Naive thymus-derived CD4-positive, alpha-beta T cell (primary cell): Measurements from ENCODE around the gene ANO6. TPM values are rescaled to one million over a fixed set of nuclear protein-coding genes. Genes with fewer than 3 reads are reported as not detected.
A peak's percentile ranks its signal among the peaks of the same experiment; 100 is the strongest.

Experiments
- ATAC-seq: fragments of 150-1000 bp; cut with Tn5 transposase; 2 replicates; pipeline ENCODE4 v1.10.0; 2021; ENCODE audit warnings: mild to moderate bottlenecking, moderate library complexity
- CTCF ChIA-PET: fragments of 350-600 bp; sonication (Branson Sonifier 250); formaldehyde crosslinking; loops from one replicate; lab custom pipeline; 2021; ENCODE audit warnings: antibody characterized with exemption; lab: Charles Lee
- POLR2A ChIA-PET: fragments of 350-600 bp; sonication (Branson Sonifier 250); formaldehyde crosslinking; loops from one replicate; lab custom pipeline; 2021; ENCODE audit warnings: antibody characterized with exemption, inconsistent platforms; lab: Charles Lee
- DNase-seq, 9 donors: peaks; one replicate each; pipeline versions ENCODE4 v3.0.0 to v3.0.0-alpha.2; 2020 to 2022; ENCODE audit warnings: mixed read lengths in 1 of 9
- H3K27ac ChIP-seq: one replicate; pipeline ENCODE4 v1.7.0; 2013; ENCODE audit warnings: mild to moderate bottlenecking, low read depth, low read length, moderate library complexity
- H3K27me3 ChIP-seq, 2 donors: one replicate each; pipeline ENCODE4 v1.7.0; 2013; ENCODE audit warnings: low read length in 2 of 2, mild to moderate bottlenecking in 2 of 2, moderate library complexity in 2 of 2; ENCODE audit not compliant: control insufficient read depth in 2 of 2, insufficient read depth in 2 of 2
- H3K36me3 ChIP-seq, 3 experiments: 1 replicate in 2 of 3; 2 replicates in 1 of 3; pipeline ENCODE4 v1.7.0; 2013; ENCODE audit warnings: low read length in 3 of 3, mild to moderate bottlenecking in 3 of 3, moderate library complexity in 1 of 3; ENCODE audit not compliant: insufficient read depth in 3 of 3, control insufficient read depth in 2 of 3
- H3K4me1 ChIP-seq, 2 donors: one replicate each; pipeline ENCODE4 v1.7.0; 2013; ENCODE audit warnings: low read length in 2 of 2, mild to moderate bottlenecking in 2 of 2, moderate library complexity in 1 of 2; ENCODE audit not compliant: control insufficient read depth in 2 of 2, insufficient read depth in 2 of 2
- H3K4me3 ChIP-seq: 2 replicates; pipeline ENCODE4 v1.7.0; 2013; ENCODE audit warnings: mild to moderate bottlenecking, low read length
- H3K9me3 ChIP-seq, 3 experiments: 1 replicate in 2 of 3; 2 replicates in 1 of 3; pipeline ENCODE4 v1.7.0; 2013; ENCODE audit warnings: low read length in 3 of 3; ENCODE audit not compliant: control insufficient read depth in 2 of 3
- H3K27ac Mint-ChIP-seq, 9 donors: one replicate each; pipeline ENCODE4 v1.8.0; 2020 to 2022; ENCODE audit warnings: mixed read lengths in 9 of 9, mild to moderate bottlenecking in 8 of 9, moderate library complexity in 5 of 9, inconsistent platforms in 2 of 9
- H3K27me3 Mint-ChIP-seq, 5 donors: one replicate each; pipeline ENCODE4 v1.8.0; 2021 to 2022; ENCODE audit warnings: mixed read lengths in 5 of 5, mild to moderate bottlenecking in 1 of 5
- H3K36me3 Mint-ChIP-seq, 5 donors: one replicate each; pipeline ENCODE4 v1.8.0; 2020 to 2022; ENCODE audit warnings: mixed read lengths in 5 of 5, mild to moderate bottlenecking in 3 of 5, inconsistent platforms in 1 of 5
- H3K4me1 Mint-ChIP-seq, 7 donors: one replicate each; pipeline ENCODE4 v1.8.0; 2020 to 2022; ENCODE audit warnings: mixed read lengths in 7 of 7, mild to moderate bottlenecking in 3 of 7, inconsistent platforms in 1 of 7
- H3K4me3 Mint-ChIP-seq, 10 donors: one replicate each; pipeline ENCODE4 v1.8.0; 2020 to 2022; ENCODE audit warnings: mild to moderate bottlenecking in 10 of 10, mixed read lengths in 10 of 10, moderate library complexity in 6 of 10, inconsistent platforms in 2 of 10
- H3K9me3 Mint-ChIP-seq, 11 donors: one replicate each; pipeline ENCODE4 v1.8.0; 2020 to 2022; ENCODE audit warnings: mixed read lengths in 11 of 11, mild to moderate bottlenecking in 4 of 11, inconsistent platforms in 1 of 11, moderate library complexity in 1 of 11
- intact Hi-C, 2 donors: fragments of 100-400 bp; cut with micrococcal nuclease; formaldehyde crosslinking; loops; one replicate each; pipeline ENCODE4 v1.15.1; 2023
- polyA plus RNA-seq, 2 donors: library from polyadenylated mRNA; unstranded; fragments of 300-500 nt; fragmentation: Illumina TruSeq; gene quantifications; one replicate each; pipeline ENCODE4 v1.2.3, GENCODE V29; 2021
- total RNA-seq, 6 experiments: library from RNA in 5 of 6; stranded (reverse) in 5 of 6; gene quantifications; 1 replicate in 5 of 6; 2 replicates in 1 of 6; pipeline ENCODE4 v1.2.3 and lab custom pipeline; 2021 to 2026

Gene ANO6
- total and polyA plus RNA-seq, 7 experiments from 2014 or later = 15.1 to 29.7 (median 23.7) TPM

GRCh38 chr12:45427042-45427441, 211.1 kb downstream of the ANO6 start:
- no peak for DNase-seq
- no peak overlapping the region for H3K4me3 ChIP-seq
- no peak overlapping the region for H3K4me3 Mint-ChIP-seq
- POLR2A ChIA-PET = no interaction called here
- ATAC-seq = no peak
- H3K36me3 ChIP-seq = peaks cover 0 to 36% (median 0%) of the 10 kb centered on the region in 3 experiments
- no peak overlapping the region for H3K27ac ChIP-seq
- H3K27me3 ChIP-seq = no peaks in the 10 kb centered on the region
- H3K4me1 Mint-ChIP-seq = peaks cover 0 to 6% (median 0%) of the 10 kb centered on the region in 7 donors
- no peaks in the 10 kb centered on the region for H3K9me3 ChIP-seq
- H3K27ac Mint-ChIP-seq = peak overlapping the region in 1 of 9 donors; percentile 8
- peaks cover 0 to 10% (median 0%) of the 10 kb centered on the region in 11 donors for H3K9me3 Mint-ChIP-seq
- H3K4me1 ChIP-seq = no peaks in the 10 kb centered on the region
- intact Hi-C loops = no loop called here
- peaks cover 25 to 79% (median 52%) of the 10 kb centered on the region in 5 donors for H3K36me3 Mint-ChIP-seq
- CTCF ChIA-PET = no interaction called here
- H3K27me3 Mint-ChIP-seq = no peaks in the 10 kb centered on the region

- Histone ChIP-seq H3K9me3 (no peaks in the 10 kb centered on the region), H3K27me3 (no peaks in the 10 kb centered on the region), H3K36me3 (peaks cover 0 to 20% (median 0%) of the 10 kb centered on the region in 3 experiments), H3K4me3 (no peak overlapping the region), H3K4me1 (no peaks in the 10 kb centered on the region), H3K27ac (no peak overlapping the region)
- Mint-ChIP-seq H3K9me3 (peaks cover 0 to 10% (median 0%) of the 10 kb centered on the region in 11 donors), H3K36me3 (peaks cover 18 to 62% (median 36%) of the 10 kb centered on the region in 5 donors), H3K4me3 (no peak overlapping the region), H3K27me3 (no peaks in the 10 kb centered on the region), H3K4me1 (peaks cover 0 to 6% (median 0%) of the 10 kb centered on the region in 7 donors), H3K27ac (no peak overlapping the region)
- POLR2A ChIA-PET = no interaction called here
- intact Hi-C loops = no loop called here
- DNase-seq (no peak), ATAC-seq (no peak)
- CTCF ChIA-PET = interaction anchor here (0.6 to 1.8 kb wide), 2 partner anchors 240 to 259 kb away, joined by 3 to 5 read pairs; no protein-coding TSS in a partner anchor
These were observed 213.9 kb downstream of the ANO6 start for GRCh38 chr12:45429831-45430230.

GRCh38 chr12:45431126-45431525, 215.2 kb downstream of the ANO6 start:
- intact Hi-C loops = no loop called here
- no peak overlapping the region for H3K4me3 ChIP-seq
- H3K36me3 ChIP-seq = peaks cover 0 to 10% (median 0%) of the 10 kb centered on the region in 3 experiments
- ATAC-seq (no peak), DNase-seq (no peak)
- Mint-ChIP-seq H3K4me1 (peaks cover 0 to 6% (median 0%) of the 10 kb centered on the region in 7 donors), H3K36me3 (peaks cover 11 to 51% (median 29%) of the 10 kb centered on the region in 5 donors), H3K27me3 (no peaks in the 10 kb centered on the region), H3K9me3 (peaks cover 0 to 10% (median 0%) of the 10 kb centered on the region in 11 donors), H3K27ac (peak overlapping the region in 1 of 9 donors; percentile 0), H3K4me3 (no peak overlapping the region)
- H3K9me3 ChIP-seq = no peaks in the 10 kb centered on the region
- no peak overlapping the region for H3K27ac ChIP-seq
- no peaks in the 10 kb centered on the region for H3K4me1 ChIP-seq
- CTCF ChIA-PET = no interaction called here
- POLR2A ChIA-PET = no interaction called here
- H3K27me3 ChIP-seq = no peaks in the 10 kb centered on the region

- POLR2A ChIA-PET = no interaction called here
- no peak for DNase-seq
These were observed 216.8 kb downstream of the ANO6 start for GRCh38 chr12:45432710-45433109.

GRCh38 chr12:45433441-45433868, 217.6 kb downstream of the ANO6 start:
- peaks cover 0 to 4% (median 0%) of the 10 kb centered on the region in 7 donors for H3K4me1 Mint-ChIP-seq
- no peaks in the 10 kb centered on the region for H3K27me3 ChIP-seq
- ATAC-seq = no peak
- ChIA-PET POLR2A (no interaction called here), CTCF (no interaction called here)
- H3K4me3 ChIP-seq = no peak overlapping the region
- no peaks in the 10 kb centered on the region for H3K9me3 ChIP-seq
- H3K27me3 Mint-ChIP-seq = no peaks in the 10 kb centered on the region
- H3K4me1 ChIP-seq = no peaks in the 10 kb centered on the region
- H3K9me3 Mint-ChIP-seq = no peaks in the 10 kb centered on the region
- no peak overlapping the region for H3K4me3 Mint-ChIP-seq
- intact Hi-C loops = no loop called here
- no peak overlapping the region for H3K27ac ChIP-seq
- DNase-seq = no peak
- H3K27ac Mint-ChIP-seq = no peak overlapping the region
- peaks cover 0 to 31% (median 16%) of the 10 kb centered on the region in 5 donors for H3K36me3 Mint-ChIP-seq
- H3K36me3 ChIP-seq = no peaks in the 10 kb centered on the region

More at GRCh38 chr12:45432710-45433109, 216.8 kb downstream of the ANO6 start:
- CTCF ChIA-PET = no interaction called here
- no peaks in the 10 kb centered on the region for H3K27me3 Mint-ChIP-seq
- intact Hi-C loops = no loop called here
- no peak for ATAC-seq
- no peak overlapping the region for H3K4me3 Mint-ChIP-seq
- Histone ChIP-seq H3K27ac (no peak overlapping the region), H3K27me3 (no peaks in the 10 kb centered on the region), H3K36me3 (no peaks in the 10 kb centered on the region), H3K4me3 (no peak overlapping the region), H3K9me3 (no peaks in the 10 kb centered on the region), H3K4me1 (no peaks in the 10 kb centered on the region)
- H3K9me3 Mint-ChIP-seq = no peaks in the 10 kb centered on the region
- H3K36me3 Mint-ChIP-seq = peaks cover 0 to 37% (median 16%) of the 10 kb centered on the region in 5 donors
- H3K4me1 Mint-ChIP-seq = peaks cover 0 to 4% (median 0%) of the 10 kb centered on the region in 7 donors
- no peak overlapping the region for H3K27ac Mint-ChIP-seq

GRCh38 chr12:45434094-45434493, 218.2 kb downstream of the ANO6 start:
- H3K36me3 ChIP-seq = no peaks in the 10 kb centered on the region
- Mint-ChIP-seq H3K9me3 (no peaks in the 10 kb centered on the region), H3K36me3 (peaks cover 0 to 27% (median 14%) of the 10 kb centered on the region in 5 donors), H3K27ac (no peak overlapping the region), H3K27me3 (no peaks in the 10 kb centered on the region), H3K4me3 (no peak overlapping the region), H3K4me1 (peaks cover 0 to 4% (median 0%) of the 10 kb centered on the region in 7 donors)
- DNase-seq = no peak
- no peak overlapping the region for H3K4me3 ChIP-seq
- H3K9me3 ChIP-seq = no peaks in the 10 kb centered on the region
- CTCF ChIA-PET = no interaction called here
- H3K27me3 ChIP-seq = no peaks in the 10 kb centered on the region
- no peaks in the 10 kb centered on the region for H3K4me1 ChIP-seq
- POLR2A ChIA-PET = no interaction called here
- no peak overlapping the region for H3K27ac ChIP-seq
- intact Hi-C loops = no loop called here
- ATAC-seq = no peak
